ENCODE results near the gene B4GALNT4. TPM values are rescaled to one million over a fixed set of nuclear protein-coding genes. Genes with fewer than 3 reads are reported as not detected.
A peak's percentile ranks its signal among the peaks of the same experiment; 100 is the strongest.
"Not testable (repeated sequence)": the region's sequence is repeated elsewhere in the genome, so short reads cannot be mapped to it uniquely, and the experiment has no call there.

The B4GALNT4 gene
- total RNA-seq, 6 experiments from 2014 or later: 0.05 to 0.07 TPM; not detected in 4

- ATAC-seq: peak in 2 of 4 donors; percentile 24 to 35
- Histone ChIP-seq H3K4me1 (no peaks in the 10 kb centered on the region), H3K36me3 (no peaks in the 10 kb centered on the region), H3K27me3 (no peaks in the 10 kb centered on the region), H3K4me3 (no peak overlapping the region), H3K27ac (no peak overlapping the region), H3K9me3 (no peaks in the 10 kb centered on the region)
- 84% methylated on average over 3 of the region's 3 CpGs for WGBS (ENCODE audit: insufficient coverage, low coverage, low lambda C conversion rate, missing lambda C conversion rate)
- DNase-seq: no peak
- intact Hi-C loops (cut with DNase I): no loop called here
- TF ChIP-seq POLR2A (IDR thresholded peaks at IDR 0.05): no peak
- TF ChIP-seq CTCF (IDR thresholded peaks at IDR 0.05): no peak
Observed at GRCh38 chr11:342328-342727, 27.0 kb upstream of the B4GALNT4 start.

- intact Hi-C loops (cut with DNase I): no loop called here
- DNase-seq (no peak), ATAC-seq (no peak)
- Histone ChIP-seq H3K4me3 (no peak overlapping the region), H3K36me3 (no peaks in the 10 kb centered on the region), H3K27me3 (no peaks in the 10 kb centered on the region), H3K27ac (no peak overlapping the region), H3K9me3 (no peaks in the 10 kb centered on the region), H3K4me1 (no peaks in the 10 kb centered on the region)
- TF ChIP-seq CTCF (IDR thresholded peaks at IDR 0.05): no peak
- no peak for TF ChIP-seq POLR2A (IDR thresholded peaks at IDR 0.05)
- 94% methylated on average over 11 of the region's 11 CpGs for WGBS (ENCODE audit: insufficient coverage, low coverage, low lambda C conversion rate, missing lambda C conversion rate)
Observed at GRCh38 chr11:344836-345578, 24.3 kb upstream of the B4GALNT4 start.

GRCh38 chr11:346529-346928 lies 22.8 kb upstream of the B4GALNT4 start:
- WGBS (ENCODE audit: insufficient coverage, low coverage, low lambda C conversion rate, missing lambda C conversion rate): 57% methylated on average over 3 of the region's 3 CpGs
- no peaks in the 10 kb centered on the region for H3K36me3 ChIP-seq

GRCh38 chr11:349270-349954 lies 19.9 kb upstream of the B4GALNT4 start:
- H3K27ac ChIP-seq; H3K9me3 ChIP-seq; ATAC-seq; DNase-seq; H3K36me3 ChIP-seq; intact Hi-C loops (cut with DNase I); H3K27me3 ChIP-seq; H3K4me3 ChIP-seq: not testable (repeated sequence)
- H3K4me1 ChIP-seq: peaks cover 0 to 21% (median 9%) of the 10 kb centered on the region in 4 donors
- 40% methylated on average over 7 of the region's 8 CpGs for WGBS (ENCODE audit: insufficient coverage, low coverage, low lambda C conversion rate, missing lambda C conversion rate)

More at GRCh38 chr11:346529-346928, 22.8 kb upstream of the B4GALNT4 start:
- H3K27me3 ChIP-seq: no peaks in the 10 kb centered on the region
- DNase-seq (no peak), ATAC-seq (no peak)
- H3K4me1 ChIP-seq: no peaks in the 10 kb centered on the region
- H3K27ac ChIP-seq: no peak overlapping the region
- no peaks in the 10 kb centered on the region for H3K9me3 ChIP-seq
- intact Hi-C loops (cut with DNase I): no loop called here
- H3K4me3 ChIP-seq: no peak overlapping the region
- TF ChIP-seq POLR2A (IDR thresholded peaks at IDR 0.05) (no peak), CTCF (IDR thresholded peaks at IDR 0.05) (no peak)

GRCh38 chr11:350033-350722 lies 19.1 kb upstream of the B4GALNT4 start:
- not testable (repeated sequence) for ATAC-seq

More at GRCh38 chr11:350033-350722, 19.1 kb upstream of the B4GALNT4 start:
- H3K4me1 ChIP-seq: peaks cover under 1 to 28% (median 11%) of the 10 kb centered on the region in 4 donors
- H3K9me3 ChIP-seq; H3K27me3 ChIP-seq; DNase-seq; H3K4me3 ChIP-seq; H3K36me3 ChIP-seq; intact Hi-C loops (cut with DNase I); H3K27ac ChIP-seq: not testable (repeated sequence)
- WGBS (ENCODE audit: insufficient coverage, low coverage, low lambda C conversion rate, missing lambda C conversion rate): 57% methylated on average over 12 of the region's 16 CpGs
